HEK293 (cell line): ENCODE data around the gene ANO9.
A peak's percentile ranks its signal among the peaks of the same experiment; 100 is the strongest.

ENCODE experiments used
- CTCF ChIA-PET: fragments of 350-600 bp; formaldehyde crosslinking; extraction: SDS; loops from one replicate; lab custom pipeline; 2021; ENCODE audit warnings: antibody characterized with exemption; lab: Yijun Ruan, JAX
- POLR2A ChIA-PET: fragments of 300-600 bp; formaldehyde crosslinking; extraction: SDS; loops from one replicate; lab custom pipeline; 2020; ENCODE audit warnings: antibody characterized with exemption, inconsistent platforms; lab: Yijun Ruan, JAX
- H3K27ac ChIP-seq: fragments of 200-500 bp; sonication (Bioruptor generic); 2 replicates; pipeline ENCODE4 v1.5.1; 2014; ENCODE audit warnings: low read depth, low read length, control low read depth, inconsistent platforms; ENCODE audit errors: extremely low read depth
- H3K36me3 ChIP-seq, 2 experiments: fragments of 200-500 bp in 1 of 2; sonication (Bioruptor generic) in 1 of 2; 1 replicate in 1 of 2; 2 replicates in 1 of 2; pipeline ENCODE4 v1.5.1; 2014 to 2017; ENCODE audit warnings: inconsistent platforms in 2 of 2, low read length in 2 of 2; ENCODE audit not compliant: control insufficient read depth in 2 of 2, insufficient read depth in 1 of 2
- H3K4me1 ChIP-seq: fragments of 200-500 bp; sonication (Bioruptor generic); 2 replicates; pipeline ENCODE4 v1.5.1; 2014; ENCODE audit warnings: mild to moderate bottlenecking, low read length, inconsistent platforms; ENCODE audit not compliant: control insufficient read depth, insufficient read depth
- H3K4me3 ChIP-seq: 2 replicates; pipeline ENCODE4 v1.5.1; 2011; ENCODE audit warnings: low read depth, mild to moderate bottlenecking, control low read depth, low read length, moderate library complexity
- H3K9me3 ChIP-seq: fragments of 200-500 bp; sonication (Bioruptor generic); 2 replicates; pipeline ENCODE4 v1.5.1; 2014; ENCODE audit warnings: low read depth, low read length, inconsistent platforms; ENCODE audit not compliant: control insufficient read depth, insufficient read depth
- GLI2 ChIP-seq: fragments of 450-650 bp; formaldehyde crosslinking; IDR thresholded peaks from 2 replicates; pipeline ENCODE4; 2017; ENCODE audit warnings: missing biosample characterization, missing genetic modification characterization, low read depth, borderline replicate concordance
- KLF1 ChIP-seq: fragments of 450-650 bp; formaldehyde crosslinking; IDR thresholded peaks from 2 replicates; pipeline ENCODE4 v1.5.1; 2016; ENCODE audit warnings: missing biosample characterization, missing genetic modification characterization
- KLF16 ChIP-seq: fragments of 450-650 bp; formaldehyde crosslinking; IDR thresholded peaks from 2 replicates; pipeline ENCODE4 v1.5.1; 2017; ENCODE audit warnings: missing biosample characterization, missing genetic modification characterization
- MYNN ChIP-seq: fragments of 450-650 bp; formaldehyde crosslinking; IDR thresholded peaks from 2 replicates; pipeline ENCODE4 v1.5.1; 2016; ENCODE audit warnings: missing biosample characterization, missing genetic modification characterization, borderline replicate concordance
- SCRT1 ChIP-seq: fragments of 450-650 bp; formaldehyde crosslinking; IDR thresholded peaks from 2 replicates; pipeline ENCODE4 v1.5.1; 2016; ENCODE audit warnings: missing biosample characterization, missing genetic modification characterization, borderline replicate concordance
- TRIM28 ChIP-seq: IDR thresholded peaks from 2 replicates; pipeline ENCODE4 v1.6.1; 2011; ENCODE audit warnings: low read length, control low read depth, borderline replicate concordance
- ZNF132 ChIP-seq: fragments of 450-650 bp; formaldehyde crosslinking; IDR thresholded peaks from 2 replicates; pipeline ENCODE4 v1.5.1; 2017; ENCODE audit warnings: missing biosample characterization, missing genetic modification characterization, borderline replicate concordance
- ZNF133 ChIP-seq: fragments of 450-650 bp; formaldehyde crosslinking; IDR thresholded peaks from 2 replicates; pipeline ENCODE4 v1.5.1; 2016; ENCODE audit warnings: missing biosample characterization, missing genetic modification characterization
- ZNF138 ChIP-seq: fragments of 450-650 bp; formaldehyde crosslinking; IDR thresholded peaks from 2 replicates; pipeline ENCODE4 v1.5.1; 2016; ENCODE audit warnings: missing biosample characterization, missing genetic modification characterization, borderline replicate concordance
- ZNF157 ChIP-seq: fragments of 450-650 bp; formaldehyde crosslinking; IDR thresholded peaks from 2 replicates; pipeline ENCODE4 v1.5.1; 2016; ENCODE audit warnings: missing biosample characterization, missing genetic modification characterization
- ZNF2 ChIP-seq: fragments of 450-650 bp; formaldehyde crosslinking; IDR thresholded peaks from 2 replicates; pipeline ENCODE4 v1.5.1; 2016; ENCODE audit warnings: missing biosample characterization, missing genetic modification characterization
- ZNF239 ChIP-seq: fragments of 450-650 bp; formaldehyde crosslinking; IDR thresholded peaks from 2 replicates; pipeline ENCODE4 v1.5.1; 2016; ENCODE audit warnings: missing biosample characterization, missing genetic modification characterization
- ZNF266 ChIP-seq: fragments of 450-650 bp; formaldehyde crosslinking; IDR thresholded peaks from 2 replicates; pipeline ENCODE4 v1.5.1; 2016; ENCODE audit warnings: missing biosample characterization, missing genetic modification characterization, low read depth
- ZNF521 ChIP-seq: fragments of 450-650 bp; formaldehyde crosslinking; IDR thresholded peaks from 2 replicates; pipeline ENCODE4 v1.5.1; 2017; ENCODE audit warnings: missing biosample characterization, mild to moderate bottlenecking, missing genetic modification characterization
- ZNF529 ChIP-seq: fragments of 450-650 bp; formaldehyde crosslinking; IDR thresholded peaks from 2 replicates; pipeline ENCODE4 v1.5.1; 2017; ENCODE audit warnings: missing genetic modification characterization, missing biosample characterization; ENCODE audit not compliant: insufficient replicate concordance
- ZNF776 ChIP-seq: fragments of 450-650 bp; formaldehyde crosslinking; IDR thresholded peaks from 2 replicates; pipeline ENCODE4 v1.5.0; 2017; ENCODE audit warnings: missing biosample characterization, missing genetic modification characterization, borderline replicate concordance
- ZNF777 ChIP-seq: fragments of 450-650 bp; formaldehyde crosslinking; IDR thresholded peaks from 2 replicates; pipeline ENCODE4 v1.5.1; 2017; ENCODE audit warnings: missing biosample characterization, missing genetic modification characterization, borderline replicate concordance
- ZSCAN23 ChIP-seq: fragments of 450-650 bp; formaldehyde crosslinking; IDR thresholded peaks from 2 replicates; pipeline ENCODE4 v1.5.1; 2016; ENCODE audit warnings: missing biosample characterization, missing genetic modification characterization
- TF ChIP-seq, protein P1 (sequence below): fragments of 450-650 bp; formaldehyde crosslinking; IDR thresholded peaks from 2 replicates; pipeline ENCODE4 v1.5.1; 2017; ENCODE audit warnings: missing biosample characterization, missing genetic modification characterization

Gene ANO9, protein sequence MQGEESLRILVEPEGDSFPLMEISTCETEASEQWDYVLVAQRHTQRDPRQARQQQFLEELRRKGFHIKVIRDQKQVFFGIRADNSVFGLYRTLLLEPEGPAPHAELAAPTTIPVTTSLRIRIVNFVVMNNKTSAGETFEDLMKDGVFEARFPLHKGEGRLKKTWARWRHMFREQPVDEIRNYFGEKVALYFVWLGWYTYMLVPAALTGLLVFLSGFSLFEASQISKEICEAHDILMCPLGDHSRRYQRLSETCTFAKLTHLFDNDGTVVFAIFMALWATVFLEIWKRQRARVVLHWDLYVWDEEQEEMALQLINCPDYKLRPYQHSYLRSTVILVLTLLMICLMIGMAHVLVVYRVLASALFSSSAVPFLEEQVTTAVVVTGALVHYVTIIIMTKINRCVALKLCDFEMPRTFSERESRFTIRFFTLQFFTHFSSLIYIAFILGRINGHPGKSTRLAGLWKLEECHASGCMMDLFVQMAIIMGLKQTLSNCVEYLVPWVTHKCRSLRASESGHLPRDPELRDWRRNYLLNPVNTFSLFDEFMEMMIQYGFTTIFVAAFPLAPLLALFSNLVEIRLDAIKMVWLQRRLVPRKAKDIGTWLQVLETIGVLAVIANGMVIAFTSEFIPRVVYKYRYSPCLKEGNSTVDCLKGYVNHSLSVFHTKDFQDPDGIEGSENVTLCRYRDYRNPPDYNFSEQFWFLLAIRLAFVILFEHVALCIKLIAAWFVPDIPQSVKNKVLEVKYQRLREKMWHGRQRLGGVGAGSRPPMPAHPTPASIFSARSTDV

DNA sequence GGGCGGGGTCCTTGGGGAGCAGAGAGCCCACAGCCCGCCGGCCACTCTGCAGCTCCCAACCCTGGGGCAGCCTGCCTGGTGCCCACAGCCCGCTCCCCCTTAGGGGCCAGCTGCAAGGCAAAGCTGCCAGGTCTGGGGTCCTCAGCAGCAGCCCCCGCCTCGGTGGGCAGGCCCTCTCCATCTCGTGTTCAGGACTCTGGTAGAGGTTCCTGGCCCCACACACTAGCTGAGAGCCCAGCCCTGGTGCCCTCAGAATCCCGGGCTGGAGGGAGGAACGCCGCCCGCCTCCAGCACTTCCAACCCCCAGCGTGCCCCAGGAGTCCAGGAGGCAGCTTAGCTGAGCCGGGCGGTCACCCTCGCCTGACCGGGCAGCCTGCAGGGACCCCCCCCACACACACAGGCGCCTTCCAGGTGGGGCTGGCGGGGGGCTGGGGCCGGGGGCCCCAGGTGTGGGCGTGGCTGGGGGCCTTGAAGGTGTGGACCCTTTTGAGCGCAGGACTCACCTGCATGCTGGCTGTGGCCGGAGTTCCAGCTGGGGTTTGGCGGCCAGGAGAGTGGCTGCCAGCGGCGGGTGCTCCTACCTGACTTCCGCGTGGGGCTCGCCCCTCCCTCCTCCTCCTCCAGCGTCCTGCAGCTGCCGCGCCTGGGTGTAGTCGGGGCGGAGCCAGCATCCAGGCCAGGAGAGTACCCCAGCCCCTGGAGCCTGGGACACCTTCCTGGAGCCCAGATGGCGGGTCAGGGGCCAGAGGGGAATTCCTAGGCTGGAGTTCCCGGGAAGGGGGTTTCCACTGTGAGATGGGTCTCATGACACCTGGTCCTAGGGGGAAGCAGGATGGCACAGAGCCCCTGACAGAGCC, at the start of gene ANO9:
Gene ANO9 (minus strand): TSS at position 594 of the 857 bp plus-strand sequence. CDS start 85 bp downstream, at position 509.
- no peaks in the 10 kb centered on the region for H3K9me3 ChIP-seq
- ChIA-PET CTCF (no interaction called here), POLR2A (interaction anchor here (1.3 kb wide), 1 partner anchor 8 kb away, joined by 3 read pairs; the partner anchor contains the start of gene PTDSS2)
- H3K27ac ChIP-seq = no peak within 1 kb of the TSS
- H3K4me1 ChIP-seq = no peaks in the 10 kb centered on the region
- TF ChIP-seq KLF1 (peak; percentile 68), ZNF133 (tag by site-specific recombination) (no peak), ZNF157 (tag by site-specific recombination) (no peak)
- no peak within 1 kb of the TSS for H3K4me3 ChIP-seq
- no peaks in the 10 kb centered on the region for H3K36me3 ChIP-seq

DNA sequence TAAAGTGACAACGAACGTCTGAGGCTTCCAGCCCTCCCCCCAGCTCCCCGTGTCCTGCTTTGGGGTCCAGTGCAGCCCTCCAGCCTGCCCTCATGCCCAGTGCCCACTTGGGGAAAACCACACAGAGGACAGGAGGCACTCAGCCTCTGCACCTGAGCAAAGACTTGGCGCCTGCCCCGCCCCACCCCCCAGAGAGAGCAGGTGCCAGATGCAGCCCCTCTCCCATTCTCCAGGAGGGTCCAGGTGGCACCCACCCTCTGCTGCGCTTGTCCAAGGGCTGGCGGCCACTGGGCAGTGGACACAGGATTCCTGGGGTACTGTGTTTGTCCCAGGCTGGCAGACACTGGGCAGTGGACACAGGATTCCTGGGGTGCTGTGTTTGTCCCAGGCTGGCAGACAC, 49.5 kb upstream of the ANO9 start:
- H3K36me3 ChIP-seq = peaks cover 0 to 72% of the 10 kb centered on the region in 2 experiments; a peak in 1 of 3 replicates
- no peaks in the 10 kb centered on the region for H3K4me1 ChIP-seq
- TF ChIP-seq KLF16 (tag by site-specific recombination) (no peak), ZNF521 (tag by site-specific recombination) (no peak), ZNF529 (no peak), ZNF132 (tag by site-specific recombination) (no peak), GLI2 (tag by site-specific recombination) (no peak), SCRT1 (tag by site-specific recombination) (no peak), ZNF777 (tag by site-specific recombination) (no peak), ZNF266 (no peak), MYNN (tag by site-specific recombination) (no peak), ZNF239 (no peak), TRIM28 (no peak), ZNF2 (no peak), ZSCAN23 (tag by site-specific recombination) (no peak), ZNF776 (tag by site-specific recombination) (no peak), ZNF138 (tag by site-specific recombination) (no peak)
- TF ChIP-seq, protein P1, sequence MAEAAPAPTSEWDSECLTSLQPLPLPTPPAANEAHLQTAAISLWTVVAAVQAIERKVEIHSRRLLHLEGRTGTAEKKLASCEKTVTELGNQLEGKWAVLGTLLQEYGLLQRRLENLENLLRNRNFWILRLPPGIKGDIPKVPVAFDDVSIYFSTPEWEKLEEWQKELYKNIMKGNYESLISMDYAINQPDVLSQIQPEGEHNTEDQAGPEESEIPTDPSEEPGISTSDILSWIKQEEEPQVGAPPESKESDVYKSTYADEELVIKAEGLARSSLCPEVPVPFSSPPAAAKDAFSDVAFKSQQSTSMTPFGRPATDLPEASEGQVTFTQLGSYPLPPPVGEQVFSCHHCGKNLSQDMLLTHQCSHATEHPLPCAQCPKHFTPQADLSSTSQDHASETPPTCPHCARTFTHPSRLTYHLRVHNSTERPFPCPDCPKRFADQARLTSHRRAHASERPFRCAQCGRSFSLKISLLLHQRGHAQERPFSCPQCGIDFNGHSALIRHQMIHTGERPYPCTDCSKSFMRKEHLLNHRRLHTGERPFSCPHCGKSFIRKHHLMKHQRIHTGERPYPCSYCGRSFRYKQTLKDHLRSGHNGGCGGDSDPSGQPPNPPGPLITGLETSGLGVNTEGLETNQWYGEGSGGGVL (tag by site-specific recombination) = no peak
- TF ChIP-seq, all 188 proteins: peak for 0
- Histone ChIP-seq H3K27ac (no peak overlapping the region), H3K9me3 (no peaks in the 10 kb centered on the region), H3K4me3 (no peak overlapping the region)
- ChIA-PET POLR2A (no interaction called here), CTCF (no interaction called here)
